ENCODE measurements around the gene ANO10. TPM values are rescaled to one million over a fixed set of nuclear protein-coding genes. Genes with fewer than 3 reads are reported as not detected.

ANO10 gene
- total RNA-seq, 1 experiment from 2014 or later: 23.7 TPM

DNA sequence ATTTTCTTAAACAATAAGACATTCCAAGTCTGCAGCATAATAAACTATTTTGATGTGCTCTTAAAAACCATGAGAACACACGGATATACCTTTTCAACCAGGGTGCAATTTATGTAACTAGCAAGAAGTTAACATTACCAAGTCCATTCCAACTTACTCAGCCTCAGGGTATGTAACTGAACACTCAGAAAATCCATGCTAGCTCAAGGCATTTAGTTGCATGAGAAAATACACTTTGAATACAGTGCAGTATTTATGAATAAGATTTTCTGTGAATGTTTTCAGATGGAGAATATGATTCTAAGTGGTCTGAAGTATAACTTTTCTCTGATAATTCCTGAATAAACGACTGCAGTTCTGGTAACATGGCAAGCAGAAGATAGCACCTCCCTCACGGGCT, 211.2 kb downstream of the ANO10 start:
- Histone ChIP-seq H3K27me3 (ENCODE audit: low read length) (no peaks in the 10 kb centered on the region), H3K36me3 (ENCODE audit: low read depth, low read length) (no peaks in the 10 kb centered on the region), H3K9ac (ENCODE audit: low read length) (no peak overlapping the region), H3K9me2 (replicated peaks; ENCODE audit: low read length) (no peaks in the 10 kb centered on the region), H3K4me1 (ENCODE audit: insufficient read depth, low read length) (no peaks in the 10 kb centered on the region), H4K20me1 (ENCODE audit: low read length) (no peaks in the 10 kb centered on the region), H3K4me2 (ENCODE audit: low read length) (no peak overlapping the region), H3F3A (ENCODE audit: low read length, unreplicated experiment) (no peaks in the 10 kb centered on the region), H3K79me2 (ENCODE audit: low read length) (no peaks in the 10 kb centered on the region), H3K9me3 (ENCODE audit: low read length) (no peaks in the 10 kb centered on the region), H3K27ac (ENCODE audit: low read length) (no peak overlapping the region), H3K4me3 (ENCODE audit: low read length) (no peak overlapping the region), H2AFZ (ENCODE audit: low read length) (no peak overlapping the region)
- CTCF ChIA-PET: no interaction called here
- TF ChIP-seq, protein P1, sequence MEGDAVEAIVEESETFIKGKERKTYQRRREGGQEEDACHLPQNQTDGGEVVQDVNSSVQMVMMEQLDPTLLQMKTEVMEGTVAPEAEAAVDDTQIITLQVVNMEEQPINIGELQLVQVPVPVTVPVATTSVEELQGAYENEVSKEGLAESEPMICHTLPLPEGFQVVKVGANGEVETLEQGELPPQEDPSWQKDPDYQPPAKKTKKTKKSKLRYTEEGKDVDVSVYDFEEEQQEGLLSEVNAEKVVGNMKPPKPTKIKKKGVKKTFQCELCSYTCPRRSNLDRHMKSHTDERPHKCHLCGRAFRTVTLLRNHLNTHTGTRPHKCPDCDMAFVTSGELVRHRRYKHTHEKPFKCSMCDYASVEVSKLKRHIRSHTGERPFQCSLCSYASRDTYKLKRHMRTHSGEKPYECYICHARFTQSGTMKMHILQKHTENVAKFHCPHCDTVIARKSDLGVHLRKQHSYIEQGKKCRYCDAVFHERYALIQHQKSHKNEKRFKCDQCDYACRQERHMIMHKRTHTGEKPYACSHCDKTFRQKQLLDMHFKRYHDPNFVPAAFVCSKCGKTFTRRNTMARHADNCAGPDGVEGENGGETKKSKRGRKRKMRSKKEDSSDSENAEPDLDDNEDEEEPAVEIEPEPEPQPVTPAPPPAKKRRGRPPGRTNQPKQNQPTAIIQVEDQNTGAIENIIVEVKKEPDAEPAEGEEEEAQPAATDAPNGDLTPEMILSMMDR (conservative IDR thresholded peaks at IDR 0.05; ENCODE audit: low read depth, low read length): no peak
- TF ChIP-seq EZH2 (IDR thresholded peaks at IDR 0.05; ENCODE audit: low read length, unreplicated experiment) (no peak), EZH2phosphoT487 (IDR thresholded peaks at IDR 0.05; ENCODE audit: borderline replicate concordance, low read length) (no peak)
- DNase-seq (no peak), ATAC-seq (no peak)
- POLR2A ChIA-PET (ENCODE audit: unreplicated experiment): no interaction called here
- intact Hi-C loops (cut with micrococcal nuclease): no loop called here
- no TSS peak for BruUV-seq (replicated peaks)

DNA sequence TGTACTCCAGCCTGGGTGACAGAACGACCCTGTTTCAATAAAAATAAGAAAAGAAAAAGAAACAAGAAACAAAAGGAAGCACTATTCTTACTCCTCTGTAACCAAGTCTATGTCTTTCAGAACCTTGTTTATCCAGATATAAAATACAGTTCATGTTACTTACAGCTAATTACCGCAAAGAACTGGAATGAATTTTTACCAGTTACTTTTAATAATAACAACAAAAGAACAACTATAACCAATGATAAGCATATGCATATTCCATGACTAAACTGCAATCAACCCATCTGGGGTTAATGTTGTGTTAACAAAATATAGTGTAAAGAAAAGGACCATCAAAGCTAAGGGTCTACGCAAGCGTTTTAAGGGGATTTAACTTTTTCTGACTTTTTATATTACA, 212.3 kb downstream of the ANO10 start:
- Histone ChIP-seq H3K36me3 (ENCODE audit: low read depth, low read length) (no peaks in the 10 kb centered on the region), H3K9ac (ENCODE audit: low read length) (no peak overlapping the region), H3K79me2 (ENCODE audit: low read length) (no peaks in the 10 kb centered on the region), H3F3A (ENCODE audit: low read length, unreplicated experiment) (no peaks in the 10 kb centered on the region), H3K27ac (ENCODE audit: low read length) (no peak overlapping the region), H3K4me1 (ENCODE audit: insufficient read depth, low read length) (no peaks in the 10 kb centered on the region), H3K27me3 (ENCODE audit: low read length) (no peaks in the 10 kb centered on the region), H3K9me3 (ENCODE audit: low read length) (no peaks in the 10 kb centered on the region), H3K4me3 (ENCODE audit: low read length) (no peak overlapping the region), H4K20me1 (ENCODE audit: low read length) (no peaks in the 10 kb centered on the region), H2AFZ (ENCODE audit: low read length) (no peak overlapping the region), H3K4me2 (ENCODE audit: low read length) (no peak overlapping the region), H3K9me2 (replicated peaks; ENCODE audit: low read length) (no peaks in the 10 kb centered on the region)
- ChIA-PET CTCF (no interaction called here), POLR2A (ENCODE audit: unreplicated experiment) (no interaction called here)
- BruUV-seq (replicated peaks): no TSS peak
- DNase-seq: no peak
- no peak for TF ChIP-seq EZH2 (IDR thresholded peaks at IDR 0.05; ENCODE audit: low read length, unreplicated experiment)
- TF ChIP-seq EZH2phosphoT487 (IDR thresholded peaks at IDR 0.05; ENCODE audit: borderline replicate concordance, low read length): no peak
- TF ChIP-seq, protein P1 (conservative IDR thresholded peaks at IDR 0.05; ENCODE audit: low read depth, low read length): no peak
- ATAC-seq: no peak
- intact Hi-C loops (cut with micrococcal nuclease): no loop called here

DNA sequence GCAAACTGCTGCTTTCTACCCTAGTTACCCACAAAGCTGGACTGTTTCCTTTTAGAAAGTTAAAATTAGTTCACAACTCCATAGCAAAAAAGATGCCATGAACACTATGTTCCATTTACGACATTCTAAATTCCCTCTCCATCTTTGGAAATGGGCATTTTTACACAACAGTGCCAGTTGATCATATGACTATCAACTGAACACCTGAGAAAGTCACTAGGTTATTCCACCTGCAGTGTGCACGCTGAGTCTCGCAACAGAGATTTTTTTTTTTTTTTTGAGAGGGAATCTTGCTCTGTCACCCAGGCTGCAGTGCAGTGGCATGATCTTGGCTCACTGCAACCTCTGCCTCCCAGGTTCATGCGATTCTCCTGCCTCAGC, 215.2 kb downstream of the ANO10 start:
- ATAC-seq: no peak
- Histone ChIP-seq H3K4me1 (ENCODE audit: insufficient read depth, low read length) (no peaks in the 10 kb centered on the region), H2AFZ (ENCODE audit: low read length) (no peak overlapping the region), H3K27ac (ENCODE audit: low read length) (no peak overlapping the region), H3K9me2 (replicated peaks; ENCODE audit: low read length) (no peaks in the 10 kb centered on the region), H4K20me1 (ENCODE audit: low read length) (no peaks in the 10 kb centered on the region), H3F3A (ENCODE audit: low read length, unreplicated experiment) (no peaks in the 10 kb centered on the region), H3K9me3 (ENCODE audit: low read length) (no peaks in the 10 kb centered on the region), H3K79me2 (ENCODE audit: low read length) (no peaks in the 10 kb centered on the region), H3K4me3 (ENCODE audit: low read length) (no peak overlapping the region), H3K27me3 (ENCODE audit: low read length) (no peaks in the 10 kb centered on the region), H3K4me2 (ENCODE audit: low read length) (no peak overlapping the region), H3K9ac (ENCODE audit: low read length) (no peak overlapping the region), H3K36me3 (ENCODE audit: low read depth, low read length) (no peaks in the 10 kb centered on the region)
- POLR2A ChIA-PET (ENCODE audit: unreplicated experiment): no interaction called here
- DNase-seq: no peak
- TF ChIP-seq, protein P1 (conservative IDR thresholded peaks at IDR 0.05; ENCODE audit: low read depth, low read length): no peak
- TF ChIP-seq EZH2 (IDR thresholded peaks at IDR 0.05; ENCODE audit: low read length, unreplicated experiment) (no peak), EZH2phosphoT487 (IDR thresholded peaks at IDR 0.05; ENCODE audit: borderline replicate concordance, low read length) (no peak)
- intact Hi-C loops (cut with micrococcal nuclease): no loop called here
- CTCF ChIA-PET: no interaction called here
- no TSS peak for BruUV-seq (replicated peaks)
